RWPE2 (cell line): ENCODE measurements around the gene GLP1R.
A peak's percentile ranks its signal among the peaks of the same experiment; 100 is the strongest.

Experiments
- ATAC-seq: fragments of 200-7000 bp; cut with Tn5 transposase; 3 replicates; pipeline ENCODE4 v1.9.1; 2021; ENCODE audit warnings: low read depth
- DNase-seq: peaks from one replicate; pipeline ENCODE4 v3.0.0-alpha.2; 2020; ENCODE audit warnings: low spot score
- H3K27ac ChIP-seq: fragments of 450-650 bp; 2 replicates; pipeline ENCODE4 v1.5.1; 2017; ENCODE audit warnings: mild to moderate bottlenecking; ENCODE audit not compliant: poor library complexity, severe bottlenecking
- H3K27me3 ChIP-seq: fragments of 250-450 bp; sonication (Bioruptor Pico); 2 replicates; pipeline ENCODE4 v1.5.1; 2021; ENCODE audit warnings: mild to moderate bottlenecking, moderate library complexity; ENCODE audit not compliant: insufficient read depth, poor library complexity, severe bottlenecking
- H3K36me3 ChIP-seq: fragments of 250-450 bp; sonication (Bioruptor Pico); 2 replicates; pipeline ENCODE4 v1.5.1; 2020; ENCODE audit warnings: low read depth, mild to moderate bottlenecking, moderate library complexity
- H3K4me1 ChIP-seq: fragments of 250-450 bp; sonication (Bioruptor Pico); 2 replicates; pipeline ENCODE4 v1.5.1; 2021; ENCODE audit warnings: mild to moderate bottlenecking, moderate library complexity; ENCODE audit not compliant: insufficient read depth, poor library complexity, severe bottlenecking
- H3K4me3 ChIP-seq: fragments of 250-450 bp; sonication (Bioruptor Pico); 2 replicates; pipeline ENCODE4 v1.5.1; 2021; ENCODE audit warnings: mild to moderate bottlenecking, moderate library complexity; ENCODE audit not compliant: severe bottlenecking
- H3K9me3 ChIP-seq: fragments of 250-450 bp; sonication (Bioruptor Pico); 2 replicates; pipeline ENCODE4 v1.5.1; 2021; ENCODE audit warnings: mild to moderate bottlenecking, moderate library complexity; ENCODE audit not compliant: severe bottlenecking
- TF ChIP-seq, protein P1 (sequence below): fragments of 450-650 bp; IDR thresholded peaks from one replicate; pipeline ENCODE4 v1.5.1; 2017; ENCODE audit warnings: mild to moderate bottlenecking, moderate library complexity; ENCODE audit not compliant: poor library complexity, severe bottlenecking

Gene GLP1R

DNA sequence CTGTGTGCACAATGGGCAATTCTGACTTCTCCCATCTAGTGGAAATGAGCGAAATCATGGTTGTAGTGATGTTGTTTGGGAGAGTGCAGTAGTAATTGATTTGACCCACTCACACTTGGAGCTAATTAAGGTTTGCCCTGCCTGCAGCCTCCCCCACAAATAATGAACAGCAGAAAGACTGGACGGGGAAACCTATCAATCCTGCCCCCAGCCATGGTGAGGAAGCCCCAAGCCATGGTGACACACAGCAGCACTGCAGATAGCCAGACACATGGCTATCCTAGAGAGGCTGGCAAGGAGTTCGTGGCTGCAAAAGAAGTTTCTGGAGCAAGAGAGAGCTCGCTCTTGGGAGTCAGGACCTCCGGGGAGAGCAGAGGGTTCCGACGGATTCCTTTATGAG, 38.6 kb downstream of the GLP1R start:
- Histone ChIP-seq H3K36me3 (no peaks in the 10 kb centered on the region), H3K27ac (no peak overlapping the region), H3K4me1 (no peaks in the 10 kb centered on the region), H3K9me3 (no peaks in the 10 kb centered on the region), H3K27me3 (peaks cover 36% of the 10 kb centered on the region), H3K4me3 (no peak overlapping the region)
- TF ChIP-seq, protein P1, sequence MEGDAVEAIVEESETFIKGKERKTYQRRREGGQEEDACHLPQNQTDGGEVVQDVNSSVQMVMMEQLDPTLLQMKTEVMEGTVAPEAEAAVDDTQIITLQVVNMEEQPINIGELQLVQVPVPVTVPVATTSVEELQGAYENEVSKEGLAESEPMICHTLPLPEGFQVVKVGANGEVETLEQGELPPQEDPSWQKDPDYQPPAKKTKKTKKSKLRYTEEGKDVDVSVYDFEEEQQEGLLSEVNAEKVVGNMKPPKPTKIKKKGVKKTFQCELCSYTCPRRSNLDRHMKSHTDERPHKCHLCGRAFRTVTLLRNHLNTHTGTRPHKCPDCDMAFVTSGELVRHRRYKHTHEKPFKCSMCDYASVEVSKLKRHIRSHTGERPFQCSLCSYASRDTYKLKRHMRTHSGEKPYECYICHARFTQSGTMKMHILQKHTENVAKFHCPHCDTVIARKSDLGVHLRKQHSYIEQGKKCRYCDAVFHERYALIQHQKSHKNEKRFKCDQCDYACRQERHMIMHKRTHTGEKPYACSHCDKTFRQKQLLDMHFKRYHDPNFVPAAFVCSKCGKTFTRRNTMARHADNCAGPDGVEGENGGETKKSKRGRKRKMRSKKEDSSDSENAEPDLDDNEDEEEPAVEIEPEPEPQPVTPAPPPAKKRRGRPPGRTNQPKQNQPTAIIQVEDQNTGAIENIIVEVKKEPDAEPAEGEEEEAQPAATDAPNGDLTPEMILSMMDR, result no peak
- no peak for DNase-seq
- no peak for ATAC-seq

DNA sequence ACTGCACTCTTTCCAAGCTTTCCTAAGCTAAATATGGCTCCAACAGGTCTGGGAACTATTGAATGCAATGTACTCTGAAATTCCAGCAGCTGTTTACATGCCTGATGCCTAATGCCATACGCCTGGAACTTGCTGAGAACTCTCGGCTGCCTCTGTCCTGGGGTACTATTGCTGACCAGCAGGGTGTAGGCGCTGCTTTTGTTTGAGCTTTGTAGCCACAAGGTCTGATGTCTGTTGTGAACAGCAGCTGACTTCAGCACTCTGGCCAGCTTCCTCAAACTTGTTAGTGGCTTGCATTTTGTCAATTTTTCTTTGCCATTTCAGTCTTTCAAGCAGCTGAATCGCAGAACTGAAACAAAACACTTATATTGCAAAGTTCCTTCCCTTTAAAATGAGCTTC, 39.8 kb downstream of the GLP1R start:
- ATAC-seq, result 0 out of 3 replicates have a peak, but pooled peaks have one; percentile 50
- H3K9me3 ChIP-seq, result no peaks in the 10 kb centered on the region
- H3K4me1 ChIP-seq, result no peaks in the 10 kb centered on the region
- H3K4me3 ChIP-seq, result no peak overlapping the region
- no peak overlapping the region for H3K27ac ChIP-seq
- DNase-seq, result no peak
- no peaks in the 10 kb centered on the region for H3K36me3 ChIP-seq
- TF ChIP-seq, protein P1, result no peak
- H3K27me3 ChIP-seq, result peaks cover 36% of the 10 kb centered on the region

DNA sequence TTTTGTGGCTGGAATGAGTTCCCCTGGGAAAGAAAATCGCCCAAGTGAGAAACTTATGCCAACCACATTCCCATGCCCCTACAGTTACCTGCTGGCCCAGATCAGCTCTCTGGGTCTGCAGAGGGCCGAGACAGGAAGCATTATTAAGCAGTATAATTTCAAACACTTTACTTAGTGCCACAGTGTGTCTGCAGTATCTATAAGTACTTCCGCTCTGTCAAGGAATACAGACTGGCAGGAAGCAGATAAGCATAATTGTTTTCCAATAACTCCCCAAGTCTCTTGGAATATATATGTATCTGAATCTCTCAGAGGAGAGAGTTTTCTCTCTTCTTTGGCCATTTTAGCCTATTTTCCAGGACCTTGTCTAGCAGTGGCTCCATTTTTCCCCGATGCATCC, 41.5 kb downstream of the GLP1R start:
- no peak for ATAC-seq
- TF ChIP-seq, protein P1, result no peak
- H3K36me3 ChIP-seq, result no peaks in the 10 kb centered on the region
- no peaks in the 10 kb centered on the region for H3K9me3 ChIP-seq
- H3K4me3 ChIP-seq, result no peak overlapping the region
- H3K27me3 ChIP-seq, result peaks cover 36% of the 10 kb centered on the region
- no peaks in the 10 kb centered on the region for H3K4me1 ChIP-seq
- H3K27ac ChIP-seq, result no peak overlapping the region
- no peak for DNase-seq

DNA sequence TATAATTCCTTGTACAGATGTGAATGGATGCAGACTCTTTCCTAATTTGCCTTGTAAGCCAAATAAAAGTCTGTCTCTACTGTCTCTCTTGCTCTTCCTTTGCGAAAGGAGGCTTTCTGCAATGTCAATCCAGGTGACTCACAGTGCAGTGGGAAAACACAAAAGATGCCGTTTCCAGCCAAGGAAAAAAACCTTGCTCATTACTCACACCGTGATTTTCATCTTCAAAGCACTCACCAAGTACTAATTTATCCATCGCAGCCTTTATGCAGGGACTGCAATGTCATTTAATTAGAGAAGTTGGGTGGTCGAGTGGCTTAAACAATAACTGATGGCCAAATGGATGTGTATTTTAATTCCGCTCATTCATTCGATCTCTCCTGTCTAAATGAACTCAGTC, 42.6 kb downstream of the GLP1R start:
- Histone ChIP-seq H3K9me3 (no peaks in the 10 kb centered on the region), H3K4me3 (no peak overlapping the region), H3K36me3 (no peaks in the 10 kb centered on the region), H3K27ac (no peak overlapping the region), H3K27me3 (peaks cover 36% of the 10 kb centered on the region), H3K4me1 (no peaks in the 10 kb centered on the region)
- 0 out of 3 replicates have a peak, but pooled peaks have one; percentile 31 for ATAC-seq
- TF ChIP-seq, protein P1, result no peak
- no peak for DNase-seq

DNA sequence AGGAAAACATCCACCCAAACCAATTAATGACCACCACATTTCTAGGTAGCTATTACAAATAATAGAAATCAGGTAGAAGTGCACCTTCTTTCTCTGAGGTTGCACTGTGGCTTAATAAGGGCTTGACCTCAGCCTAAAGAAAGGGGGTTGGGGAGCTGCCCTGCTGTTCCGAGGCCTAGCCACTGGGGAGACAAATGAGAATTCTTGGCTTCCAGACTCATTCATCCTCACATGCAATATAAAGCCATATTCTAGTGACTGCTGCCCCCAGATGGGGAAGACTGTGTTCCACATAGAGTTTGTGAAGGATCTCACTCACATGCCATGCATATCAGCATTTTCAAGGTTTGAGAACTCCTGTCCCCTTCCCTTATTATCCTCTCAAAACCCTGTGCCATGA, 43.5 kb downstream of the GLP1R start:
- TF ChIP-seq, protein P1, result no peak
- no peak for DNase-seq
- Histone ChIP-seq H3K36me3 (no peaks in the 10 kb centered on the region), H3K4me1 (no peaks in the 10 kb centered on the region), H3K4me3 (no peak overlapping the region), H3K27me3 (peaks cover 36% of the 10 kb centered on the region), H3K27ac (no peak overlapping the region), H3K9me3 (no peaks in the 10 kb centered on the region)
- ATAC-seq, result no peak
